SU-DHL-6 (cell line): ENCODE measurements around the gene SGPP2.

Experiments
- H2AFZ ChIP-seq: fragments of 200-600 bp; sonication (generic); 2 replicates; pipeline ENCODE4 v1.6.1; 2014; ENCODE audit warnings: low read depth, mild to moderate bottlenecking, moderate library complexity, mixed read lengths, antibody characterized with exemption, low read length; ENCODE audit not compliant: severe bottlenecking
- H3F3A ChIP-seq: fragments of 200-600 bp; shearing (Covaris generic); 2 replicates; pipeline ENCODE4 v1.6.0; 2016; ENCODE audit warnings: antibody characterized with exemption, mild to moderate bottlenecking; ENCODE audit not compliant: insufficient read depth
- H3K27ac ChIP-seq: fragments of 200-600 bp; sonication (generic); 2 replicates; pipeline ENCODE4 v1.5.1; 2016; ENCODE audit warnings: low read depth, mild to moderate bottlenecking, low read length, moderate library complexity, mixed read lengths
- H3K27me3 ChIP-seq: fragments of 200-600 bp; sonication (generic), shearing (Covaris generic); 2 replicates; pipeline ENCODE4 v1.6.0; 2014; ENCODE audit warnings: mild to moderate bottlenecking, low read length
- H3K36me3 ChIP-seq: fragments of 200-600 bp; sonication (generic); 2 replicates; pipeline ENCODE4 v1.6.1; 2014; ENCODE audit warnings: mild to moderate bottlenecking, low read length, mixed read lengths
- H3K4me2 ChIP-seq: fragments of 300-600, 200-600 bp; shearing (Covaris generic), sonication (generic); 2 replicates; pipeline ENCODE4 v1.6.0; 2014; ENCODE audit warnings: low read length, low read depth, mild to moderate bottlenecking; ENCODE audit not compliant: poor library complexity, severe bottlenecking
- H3K4me3 ChIP-seq: fragments of 200-600 bp; sonication (generic); 2 replicates; pipeline ENCODE4 v1.5.1; 2014; ENCODE audit warnings: antibody characterized with exemption, low read length, mild to moderate bottlenecking, mixed read lengths; ENCODE audit not compliant: insufficient read depth, poor library complexity, severe bottlenecking
- H3K79me2 ChIP-seq: fragments of 200-600 bp; sonication (generic); 2 replicates; pipeline ENCODE4 v1.6.1; 2014; ENCODE audit warnings: mild to moderate bottlenecking, low read length, moderate library complexity; ENCODE audit not compliant: insufficient read depth
- H3K9ac ChIP-seq: fragments of 200-600 bp; sonication (generic); 2 replicates; pipeline ENCODE4 v1.7.0; 2014; ENCODE audit warnings: mild to moderate bottlenecking, low read length
- H3K9me2 ChIP-seq: fragments of 200-600 bp; sonication (generic); replicated peaks from 2 replicates; pipeline ENCODE4 v1.6.1; 2014; ENCODE audit warnings: low read length; ENCODE audit not compliant: insufficient read depth
- H3K9me3 ChIP-seq: fragments of 200-600 bp; sonication (generic); 2 replicates; pipeline ENCODE4 v1.6.1; 2014; ENCODE audit warnings: low read length, mixed read lengths; ENCODE audit not compliant: insufficient read depth
- H4K20me1 ChIP-seq: fragments of 200-600 bp; sonication (generic); 2 replicates; pipeline ENCODE4 v1.6.1; 2014; ENCODE audit warnings: low read depth, mild to moderate bottlenecking, antibody characterized with exemption, low read length, moderate library complexity, mixed read lengths
- CTCF ChIP-seq: fragments of 200-600 bp; sonication (generic); IDR thresholded peaks from one replicate; pipeline ENCODE4 v1.5.1; 2017; ENCODE audit warnings: antibody characterized with exemption, mild to moderate bottlenecking, low read length, moderate library complexity; ENCODE audit not compliant: insufficient read depth, poor library complexity, severe bottlenecking
- EZH2phosphoT487 ChIP-seq: fragments of 200-600 bp; sonication (generic), shearing (Covaris generic); conservative IDR thresholded peaks from 2 replicates; pipeline ENCODE4 v1.6.1; 2018; ENCODE audit warnings: mild to moderate bottlenecking, antibody characterized with exemption, low read length, moderate library complexity, mixed read lengths

The SGPP2 gene

GRCh38 chr2:222483513-222484039 lies 59.2 kb downstream of the SGPP2 start:
- Histone ChIP-seq H3K9me2 (no peaks in the 10 kb centered on the region), H3K36me3 (no peaks in the 10 kb centered on the region), H3K27me3 (no peaks in the 10 kb centered on the region), H3K79me2 (no peaks in the 10 kb centered on the region), H3F3A (no peaks in the 10 kb centered on the region), H2AFZ (no peak overlapping the region), H4K20me1 (no peaks in the 10 kb centered on the region), H3K4me3 (no peak overlapping the region), H3K9me3 (no peaks in the 10 kb centered on the region), H3K9ac (no peak overlapping the region), H3K4me2 (no peak overlapping the region), H3K27ac (no peak overlapping the region)
- no peak for TF ChIP-seq EZH2phosphoT487
- TF ChIP-seq CTCF: no peak

- no peak overlapping the region for H3K4me3 ChIP-seq
- H3K36me3 ChIP-seq: no peaks in the 10 kb centered on the region
- no peaks in the 10 kb centered on the region for H3K9me3 ChIP-seq
- H3F3A ChIP-seq: no peaks in the 10 kb centered on the region
- no peaks in the 10 kb centered on the region for H3K27me3 ChIP-seq
- no peaks in the 10 kb centered on the region for H3K9me2 ChIP-seq
- H3K79me2 ChIP-seq: no peaks in the 10 kb centered on the region
- no peak overlapping the region for H3K9ac ChIP-seq
- H2AFZ ChIP-seq: no peak overlapping the region
- TF ChIP-seq CTCF: no peak
- TF ChIP-seq EZH2phosphoT487: no peak
- no peaks in the 10 kb centered on the region for H4K20me1 ChIP-seq
- H3K4me2 ChIP-seq: no peak overlapping the region
- H3K27ac ChIP-seq: no peak overlapping the region
Observed at GRCh38 chr2:222485367-222486211, 61.2 kb downstream of the SGPP2 start.

GRCh38 chr2:222490131-222490530 lies 65.8 kb downstream of the SGPP2 start:
- Histone ChIP-seq H3K9ac (no peak overlapping the region), H3K4me3 (no peak overlapping the region), H4K20me1 (no peaks in the 10 kb centered on the region), H3K36me3 (no peaks in the 10 kb centered on the region), H3K9me3 (no peaks in the 10 kb centered on the region), H3K79me2 (no peaks in the 10 kb centered on the region), H2AFZ (no peak overlapping the region), H3K27ac (no peak overlapping the region), H3K27me3 (no peaks in the 10 kb centered on the region), H3K4me2 (no peak overlapping the region), H3F3A (no peaks in the 10 kb centered on the region), H3K9me2 (no peaks in the 10 kb centered on the region)
- no peak for TF ChIP-seq EZH2phosphoT487
- TF ChIP-seq CTCF: no peak
